ENCODE data around the gene NOTCH3.

Gene NOTCH3

DNA sequence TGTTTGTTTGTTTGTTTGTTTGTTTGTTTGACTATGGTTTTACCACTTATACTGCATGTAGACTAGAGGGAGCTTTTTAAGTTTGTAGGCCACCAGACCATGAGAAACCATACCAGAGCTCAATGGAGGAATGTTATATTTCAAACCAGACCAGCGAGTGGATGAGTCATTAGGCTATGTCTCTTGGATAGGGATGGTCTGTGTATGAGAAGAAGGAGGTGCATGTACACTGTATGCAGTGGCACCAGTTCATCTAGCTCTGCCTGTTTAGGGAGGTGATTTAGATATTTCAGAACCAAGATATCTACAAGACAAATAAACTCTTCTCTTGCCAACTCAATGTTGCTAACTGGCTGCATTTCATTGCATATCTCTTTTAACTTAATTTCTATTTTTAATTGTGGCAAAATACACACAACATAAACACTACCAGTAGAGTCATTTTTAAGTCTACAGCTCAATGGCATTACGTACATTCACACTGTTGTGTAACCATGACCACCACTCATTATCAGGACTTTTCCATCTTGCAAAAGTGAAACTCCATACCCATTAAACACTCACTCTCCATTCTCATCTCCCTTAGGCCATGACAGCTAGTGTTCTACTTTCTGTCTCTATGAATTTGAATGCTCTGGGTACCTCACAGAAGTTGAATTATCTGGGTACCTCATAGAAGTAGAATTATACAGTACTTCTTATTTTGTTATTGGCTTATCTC, 64.4 kb downstream of the NOTCH3 start:
- H3K4me3 ChIP-seq (ENCODE audit: low read depth, low read length) = no peak overlapping the region
- TF ChIP-seq, protein P1, sequence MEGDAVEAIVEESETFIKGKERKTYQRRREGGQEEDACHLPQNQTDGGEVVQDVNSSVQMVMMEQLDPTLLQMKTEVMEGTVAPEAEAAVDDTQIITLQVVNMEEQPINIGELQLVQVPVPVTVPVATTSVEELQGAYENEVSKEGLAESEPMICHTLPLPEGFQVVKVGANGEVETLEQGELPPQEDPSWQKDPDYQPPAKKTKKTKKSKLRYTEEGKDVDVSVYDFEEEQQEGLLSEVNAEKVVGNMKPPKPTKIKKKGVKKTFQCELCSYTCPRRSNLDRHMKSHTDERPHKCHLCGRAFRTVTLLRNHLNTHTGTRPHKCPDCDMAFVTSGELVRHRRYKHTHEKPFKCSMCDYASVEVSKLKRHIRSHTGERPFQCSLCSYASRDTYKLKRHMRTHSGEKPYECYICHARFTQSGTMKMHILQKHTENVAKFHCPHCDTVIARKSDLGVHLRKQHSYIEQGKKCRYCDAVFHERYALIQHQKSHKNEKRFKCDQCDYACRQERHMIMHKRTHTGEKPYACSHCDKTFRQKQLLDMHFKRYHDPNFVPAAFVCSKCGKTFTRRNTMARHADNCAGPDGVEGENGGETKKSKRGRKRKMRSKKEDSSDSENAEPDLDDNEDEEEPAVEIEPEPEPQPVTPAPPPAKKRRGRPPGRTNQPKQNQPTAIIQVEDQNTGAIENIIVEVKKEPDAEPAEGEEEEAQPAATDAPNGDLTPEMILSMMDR (IDR thresholded peaks at IDR 0.05; ENCODE audit: insufficient read depth, low read depth, low read length, missing control alignments) = no peak
- DNase-seq (ENCODE audit: low read depth) = no peak

DNA sequence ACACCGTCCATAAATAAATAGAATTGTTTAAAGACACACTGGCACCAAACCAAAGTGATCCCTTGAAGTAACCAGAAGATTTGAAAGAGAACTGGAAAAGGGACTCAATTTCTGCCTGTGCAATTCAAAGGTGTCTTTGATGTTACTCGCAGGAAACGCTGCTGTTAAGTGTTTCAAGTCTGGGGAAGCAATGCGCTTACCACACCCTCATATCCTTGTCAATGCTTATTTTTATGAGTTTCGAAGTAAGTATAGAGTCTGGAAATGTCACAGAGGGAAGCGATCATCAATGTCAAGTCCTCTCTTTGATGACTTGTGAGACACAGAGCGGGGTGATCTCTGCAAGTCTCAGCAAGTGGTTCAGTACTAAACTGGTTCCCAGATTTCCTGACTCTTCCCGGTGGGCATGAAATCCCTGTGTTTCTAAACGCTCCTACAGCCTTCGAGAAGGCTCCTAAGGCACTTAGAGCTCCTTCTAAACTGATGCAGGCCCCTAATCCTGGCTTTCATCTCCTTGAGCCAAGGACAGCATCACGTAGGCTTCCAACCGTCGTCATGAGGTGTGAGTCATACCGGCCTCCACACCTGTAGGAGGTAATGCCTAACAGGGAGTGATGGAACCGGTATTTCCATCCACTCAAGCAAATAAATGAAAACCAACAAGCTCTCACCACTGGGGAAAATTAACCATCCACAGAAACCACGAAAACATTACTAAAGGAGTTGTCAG, 70.8 kb downstream of the NOTCH3 start:
- TF ChIP-seq, protein P1 (IDR thresholded peaks at IDR 0.05; ENCODE audit: insufficient read depth, low read depth, low read length, missing control alignments) = no peak
- DNase-seq (ENCODE audit: low read depth) = no peak
- no peak overlapping the region for H3K4me3 ChIP-seq (ENCODE audit: low read depth, low read length)

DNA sequence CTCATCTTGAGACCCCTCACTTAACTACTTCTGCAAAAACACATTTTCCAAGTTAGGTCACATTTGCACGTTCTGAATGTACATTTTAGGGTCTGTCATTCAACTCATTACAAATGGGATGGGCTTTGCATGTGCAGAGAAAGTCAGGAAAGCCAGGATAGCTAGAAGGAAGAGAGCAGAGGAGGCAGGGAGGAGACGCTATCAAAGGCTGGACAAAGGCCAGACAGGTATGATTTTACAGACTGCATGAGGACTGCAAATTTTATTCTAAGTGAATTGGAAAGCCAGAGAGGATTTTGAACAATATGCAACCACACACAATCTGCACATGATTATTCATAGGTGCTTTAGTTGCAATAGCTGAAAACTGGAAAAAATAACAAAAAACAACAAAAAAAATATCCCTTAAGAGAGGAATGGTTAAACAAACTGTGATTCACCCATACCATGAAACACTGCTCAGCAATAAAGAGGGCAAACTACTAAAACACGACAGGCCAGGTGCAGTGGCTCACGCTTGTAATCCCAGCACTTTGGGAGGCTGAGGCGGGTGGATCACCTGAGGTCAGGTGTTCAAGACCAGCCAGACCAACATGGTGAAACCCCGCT, 72.5 kb downstream of the NOTCH3 start:
- DNase-seq (ENCODE audit: low read depth) = no peak
- H3K4me3 ChIP-seq (ENCODE audit: low read depth, low read length) = no peak overlapping the region
- TF ChIP-seq, protein P1 (IDR thresholded peaks at IDR 0.05; ENCODE audit: insufficient read depth, low read depth, low read length, missing control alignments) = no peak

DNA sequence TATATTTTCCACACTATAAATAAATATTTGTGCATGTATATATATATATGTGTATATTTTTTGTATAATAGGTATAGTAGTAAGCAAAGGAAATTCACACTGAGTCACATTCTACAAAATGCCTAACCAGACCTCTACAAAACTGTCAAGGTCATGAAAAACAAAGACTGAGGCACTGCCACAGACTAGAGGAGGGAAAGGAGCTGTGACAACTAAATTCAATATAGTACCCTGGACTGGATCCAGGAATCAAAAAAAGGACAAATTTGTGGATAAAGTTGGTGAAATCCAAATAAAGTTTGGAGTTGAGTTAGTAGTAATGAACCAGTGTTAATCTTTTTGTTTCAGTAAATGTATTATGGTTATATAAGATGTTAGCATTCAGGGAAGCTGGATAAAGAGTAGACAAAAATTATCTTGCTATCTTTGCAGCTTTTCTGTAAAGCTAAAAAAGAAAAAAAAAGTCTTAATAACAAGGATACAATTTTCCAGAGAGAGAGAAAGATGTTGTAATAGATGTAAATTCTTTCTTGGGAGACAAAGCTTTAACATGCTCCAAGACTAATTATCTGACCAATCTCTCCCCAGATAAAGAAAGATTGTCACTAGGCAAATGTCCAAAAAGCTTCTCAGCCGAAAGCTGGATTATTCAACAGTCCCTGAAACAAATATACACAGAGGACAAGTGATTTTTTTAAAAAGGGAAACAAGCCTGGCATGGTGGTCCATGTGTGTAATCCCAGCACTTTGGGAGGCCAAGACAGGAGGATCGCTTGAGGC, 74.5 kb downstream of the NOTCH3 start:
- H3K4me3 ChIP-seq (ENCODE audit: low read depth, low read length) = peak overlapping the region; percentile 62
- TF ChIP-seq, protein P1 (IDR thresholded peaks at IDR 0.05; ENCODE audit: insufficient read depth, low read depth, low read length, missing control alignments) = no peak
- DNase-seq (ENCODE audit: low read depth) = no peak

DNA sequence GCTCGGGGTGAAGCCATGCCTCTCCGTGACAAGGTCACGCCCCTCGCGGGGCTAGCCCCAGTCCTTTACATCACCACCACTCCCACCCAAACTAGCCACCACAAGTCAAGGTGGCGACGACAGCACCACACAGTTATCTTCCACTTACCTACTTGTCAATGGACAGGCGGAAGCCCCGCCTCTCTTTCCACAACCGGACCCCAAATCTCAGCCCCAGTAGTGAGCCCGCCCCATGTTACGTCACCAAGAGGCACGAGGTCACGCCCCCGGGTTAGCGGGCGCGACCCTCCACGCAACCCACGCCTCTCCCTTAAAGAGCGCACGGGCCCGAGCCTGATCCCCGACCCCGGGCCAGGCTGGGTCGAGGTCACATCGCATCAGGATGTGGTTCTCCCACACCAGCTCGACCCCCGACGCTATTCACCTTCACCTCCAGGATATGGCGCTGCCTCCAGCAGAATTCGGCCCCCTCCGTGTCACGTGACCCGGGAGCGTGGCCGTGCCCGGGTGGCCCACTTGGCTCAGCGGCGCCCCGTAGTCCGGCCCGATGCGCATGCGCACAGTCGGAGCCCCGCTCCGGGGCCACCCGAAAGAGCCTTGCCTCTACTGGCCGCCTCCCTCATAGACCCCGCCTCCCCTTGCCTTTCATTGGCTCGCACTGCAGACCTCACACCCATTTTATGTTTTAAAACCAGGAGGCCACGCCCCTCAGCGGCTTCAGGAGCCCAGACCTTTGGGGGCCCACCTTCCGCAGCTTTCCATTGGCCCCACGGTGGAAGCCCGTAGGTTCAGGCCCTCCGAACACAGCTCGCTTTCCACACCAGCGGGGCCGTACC, 75.3 kb downstream of the NOTCH3 start:
- peak; percentile 99 for DNase-seq (ENCODE audit: low read depth)
- H3K4me3 ChIP-seq (ENCODE audit: low read depth, low read length) = peak overlapping the region; percentile 78
- TF ChIP-seq, protein P1 (IDR thresholded peaks at IDR 0.05; ENCODE audit: insufficient read depth, low read depth, low read length, missing control alignments) = peak; percentile 8

Measured in GM12865 (cell line).